IMR-90 (cell line): ENCODE data around the gene RIPOR3.

ENCODE experiments used
- CEBPB ChIP-seq: IDR thresholded peaks from 2 replicates; pipeline ENCODE4 v1.6.1; 2012; ENCODE audit warnings: low read depth, low read length, improper control_type of control experiment
- CHD1 ChIP-seq: IDR thresholded peaks from 2 replicates; pipeline ENCODE4 v1.6.1; 2012; ENCODE audit warnings: low read depth, low read length, improper control_type of control experiment
- CTCF ChIP-seq: conservative IDR thresholded peaks from 2 replicates; pipeline ENCODE4 v1.5.1; 2012; ENCODE audit warnings: mild to moderate bottlenecking, low read depth, low read length, improper control_type of control experiment
- ELK1 ChIP-seq: fragments of 150-350 bp; IDR thresholded peaks from 2 replicates; pipeline ENCODE4 v1.6.1; 2016; ENCODE audit warnings: low read depth, mild to moderate bottlenecking, low read length, moderate library complexity, borderline replicate concordance
- FOS ChIP-seq: fragments of 150-350 bp; IDR thresholded peaks from 2 replicates; pipeline ENCODE4 v1.6.1; 2016; ENCODE audit warnings: low read depth, low read length
- MAFK ChIP-seq: IDR thresholded peaks from 2 replicates; pipeline ENCODE4 v1.6.1; 2012; ENCODE audit warnings: low read depth, low read length, improper control_type of control experiment
- MAZ ChIP-seq: IDR thresholded peaks from 2 replicates; pipeline ENCODE4 v1.6.1; 2012; ENCODE audit warnings: low read depth, mild to moderate bottlenecking, low read length, improper control_type of control experiment, moderate library complexity, borderline replicate concordance
- MXI1 ChIP-seq: IDR thresholded peaks from 2 replicates; pipeline ENCODE4 v1.6.1; 2012; ENCODE audit warnings: low read depth, mild to moderate bottlenecking, low read length, moderate library complexity, borderline replicate concordance
- POLR2A ChIP-seq: IDR thresholded peaks from 2 replicates; pipeline ENCODE4 v1.6.1; 2012; ENCODE audit warnings: mild to moderate bottlenecking, low read depth, low read length
- RAD21 ChIP-seq: IDR thresholded peaks from 2 replicates; pipeline ENCODE4 v1.6.1; 2012; ENCODE audit warnings: low read length, improper control_type of control experiment
- RCOR1 ChIP-seq: IDR thresholded peaks from 2 replicates; pipeline ENCODE4 v1.6.1; 2012; ENCODE audit warnings: mild to moderate bottlenecking, low read length, improper control_type of control experiment; ENCODE audit not compliant: insufficient replicate concordance
- RFX5 ChIP-seq: IDR thresholded peaks from 2 replicates; pipeline ENCODE4 v1.8.0; 2012; ENCODE audit warnings: low read depth, mild to moderate bottlenecking, low read length, moderate library complexity
- USF2 ChIP-seq: fragments of 150-350 bp; IDR thresholded peaks from 2 replicates; pipeline ENCODE4 v1.6.1; 2017; ENCODE audit warnings: mild to moderate bottlenecking, antibody characterized with exemption, low read length, low read depth

GRCh38 chr20:50597406-50597969 is 93.9 kb downstream of the RIPOR3 start:
- TF ChIP-seq CTCF (no peak), USF2 (no peak), POLR2A (no peak), MAZ (no peak), CEBPB (no peak), ELK1 (no peak), RAD21 (no peak), MAFK (no peak), MXI1 (no peak), RFX5 (no peak), FOS (no peak), CHD1 (no peak), RCOR1 (no peak)
